HTR-8/SVneo (cell line): ENCODE measurements around the gene FZR1.

Experiments
- DNase-seq: peaks from one replicate; pipeline ENCODE4 v3.0.0; 2011; ENCODE audit warnings: low spot score, mixed read lengths; ENCODE audit not compliant: insufficient read length
- FAIRE-seq: peaks from 2 replicates; lab custom pipeline; 2011; peaks lifted over from hg19 to GRCh38; lab: Jason Lieb, UNC

Gene FZR1

GRCh38 chr19:3471954-3472655 lies 34.0 kb upstream of the FZR1 start:
- DNase-seq: no peak

DNA sequence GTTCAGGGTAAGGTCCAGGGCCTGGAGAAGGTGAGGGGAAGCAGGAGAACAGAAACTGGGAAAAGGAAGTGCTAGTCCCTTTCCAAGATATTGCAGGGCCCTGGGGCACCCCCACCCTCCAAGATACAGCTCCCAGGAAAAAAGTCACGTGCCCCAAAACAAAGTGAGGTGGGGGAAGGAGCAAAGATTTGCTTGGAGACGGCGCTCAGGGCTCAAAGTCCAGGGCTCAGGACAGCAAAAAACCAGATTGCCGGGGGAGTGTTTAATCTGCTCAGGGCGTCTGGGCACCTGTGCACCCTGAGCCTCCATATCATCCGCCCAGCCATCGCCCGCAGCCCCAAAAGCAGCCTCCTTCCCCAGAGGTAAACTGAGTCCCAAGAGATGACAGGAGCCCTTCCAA lies 32.1 kb upstream of the FZR1 start:
- no peak for DNase-seq
- no peak for FAIRE-seq

More at GRCh38 chr19:3471954-3472655, 34.0 kb upstream of the FZR1 start:
- no peak for FAIRE-seq

DNA sequence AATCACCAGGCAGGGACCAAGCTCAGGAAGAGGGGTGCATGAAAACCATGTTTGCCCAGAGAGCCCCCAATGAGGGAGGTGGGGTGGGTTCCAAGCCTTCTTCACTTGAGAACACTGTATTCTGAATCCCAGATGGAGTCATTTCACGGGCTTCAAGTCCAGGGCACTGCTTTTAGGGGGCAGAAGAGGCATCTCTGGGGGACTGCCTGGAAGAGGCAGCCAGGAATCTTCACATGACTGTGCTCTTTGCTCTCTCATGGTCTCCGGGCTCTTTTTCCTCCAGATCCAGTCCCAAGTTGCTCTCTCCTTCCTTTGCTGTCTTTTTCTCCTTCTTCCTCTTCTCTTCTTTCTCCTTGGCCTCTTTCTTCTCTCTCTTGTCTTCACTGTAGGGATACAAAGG lies 31.5 kb upstream of the FZR1 start:
- FAIRE-seq: no peak

GRCh38 chr19:3475449-3475848 lies 30.7 kb upstream of the FZR1 start:
- FAIRE-seq: no peak
- DNase-seq: no peak

More for the DNA sequence above, 31.5 kb upstream of the FZR1 start:
- no peak for DNase-seq

- DNase-seq (no peak), FAIRE-seq (no peak)
These were observed 29.3 kb upstream of the FZR1 start for GRCh38 chr19:3476830-3477229.

DNA sequence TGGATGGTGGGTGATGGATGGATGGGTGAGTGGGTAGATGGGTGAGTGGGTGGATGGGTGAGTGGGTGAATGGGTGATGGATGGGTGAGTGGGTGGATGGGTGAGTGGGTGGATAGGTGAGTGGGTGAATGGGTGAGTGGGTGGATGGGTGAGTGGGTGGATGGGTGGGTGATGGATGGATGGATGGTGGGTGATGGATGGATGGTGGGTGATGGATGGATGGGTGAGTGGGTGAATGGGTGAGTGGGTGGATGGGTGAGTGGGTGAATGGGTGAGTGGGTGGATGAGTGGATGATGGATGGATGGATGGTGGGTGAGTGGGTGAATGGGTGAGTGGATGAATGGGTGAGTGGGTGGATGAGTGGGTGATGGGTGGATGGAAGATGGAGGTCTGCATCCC lies 28.6 kb upstream of the FZR1 start:
- FAIRE-seq: no peak
- DNase-seq: no peak

DNA sequence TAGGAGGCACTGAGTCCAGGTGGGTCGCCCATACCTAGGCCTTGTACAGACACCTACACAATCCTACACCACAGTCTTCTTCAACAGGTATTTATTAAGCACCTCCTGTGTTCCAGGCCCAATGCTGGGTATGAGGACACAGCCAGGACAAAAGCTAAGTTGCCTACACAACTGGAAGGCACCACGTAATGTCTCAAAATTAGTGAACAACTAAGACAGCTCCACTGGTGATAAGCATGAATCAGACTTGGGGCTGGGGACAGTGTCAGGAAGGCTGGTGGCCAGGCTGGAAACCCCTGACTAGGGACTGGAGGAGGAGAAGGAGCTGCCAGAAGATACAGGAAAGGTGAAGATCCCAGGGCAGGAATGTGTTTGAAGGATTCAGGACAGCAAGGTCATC lies 28.2 kb upstream of the FZR1 start:
- no peak for DNase-seq
- no peak for FAIRE-seq

DNA sequence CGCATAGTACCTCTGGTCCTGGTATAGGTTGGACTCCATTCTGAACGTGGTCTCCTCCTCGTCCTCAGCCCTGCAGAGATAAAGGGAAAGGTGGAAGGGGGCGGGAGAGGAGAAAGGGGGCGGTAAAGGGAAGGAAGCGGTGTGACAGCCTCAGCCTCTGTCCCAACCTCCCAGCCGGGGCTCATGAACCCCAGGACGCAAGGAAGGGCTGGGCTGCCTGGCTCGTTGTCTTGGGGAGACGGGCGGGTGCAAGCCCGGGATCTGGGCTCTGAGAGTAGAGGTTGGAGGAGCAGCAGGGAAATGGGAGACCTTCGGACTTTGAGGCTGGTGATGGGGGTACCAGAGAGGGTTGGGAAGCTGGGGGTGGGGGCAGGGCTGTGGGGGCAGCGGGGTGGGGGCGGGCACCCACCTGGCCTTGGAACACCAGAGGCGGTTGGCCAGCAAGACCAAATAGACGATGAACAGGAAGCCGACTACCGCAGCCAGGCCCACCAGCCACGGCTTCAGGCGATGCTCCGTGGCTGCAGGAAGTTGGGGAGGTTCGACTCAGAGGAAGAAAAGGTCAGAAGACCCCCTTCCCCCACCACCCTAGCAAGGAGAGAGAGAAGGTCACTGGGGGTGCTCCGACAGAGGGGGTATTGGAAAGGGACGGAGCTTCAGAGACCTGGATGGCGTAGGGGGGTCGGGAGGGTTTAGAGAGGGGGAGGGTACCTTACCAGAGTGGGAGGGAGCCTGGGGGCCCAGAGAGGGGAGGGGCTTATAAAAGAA lies 27.5 kb upstream of the FZR1 start:
- no peak for DNase-seq
- no peak for FAIRE-seq

DNA sequence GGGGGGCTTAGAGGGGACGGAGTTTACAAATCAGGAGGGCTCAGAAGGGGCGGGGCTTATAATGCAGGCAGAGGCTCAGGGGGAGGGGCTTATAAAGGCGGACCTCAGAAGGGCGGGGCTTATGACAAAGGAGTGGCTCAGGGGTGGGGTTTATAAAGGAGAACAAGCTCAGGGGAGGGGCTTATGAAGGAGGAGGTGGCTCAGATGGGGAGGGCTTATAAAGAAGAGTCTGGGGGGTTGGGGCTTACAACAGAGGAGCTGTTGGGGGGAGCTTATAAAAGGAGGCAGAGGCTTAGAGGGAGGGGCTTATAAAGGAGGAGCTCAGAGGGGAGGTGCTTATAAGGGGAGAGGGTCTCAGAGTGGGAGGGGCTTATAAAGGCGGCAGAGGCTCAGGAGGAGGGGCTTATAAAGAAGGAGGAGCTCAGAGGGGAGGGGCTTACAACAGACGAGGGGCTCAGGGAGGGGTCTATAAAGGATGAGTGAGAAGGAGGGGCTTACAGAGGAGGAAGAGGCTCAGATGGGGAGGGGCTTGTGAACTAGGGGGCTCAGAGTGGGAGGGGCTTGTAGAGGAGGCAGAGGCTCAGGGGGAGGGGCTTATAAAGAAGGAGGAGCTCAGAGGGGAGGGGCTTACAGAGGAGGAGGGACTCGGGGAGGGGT lies 26.8 kb upstream of the FZR1 start:
- no peak for FAIRE-seq

DNA sequence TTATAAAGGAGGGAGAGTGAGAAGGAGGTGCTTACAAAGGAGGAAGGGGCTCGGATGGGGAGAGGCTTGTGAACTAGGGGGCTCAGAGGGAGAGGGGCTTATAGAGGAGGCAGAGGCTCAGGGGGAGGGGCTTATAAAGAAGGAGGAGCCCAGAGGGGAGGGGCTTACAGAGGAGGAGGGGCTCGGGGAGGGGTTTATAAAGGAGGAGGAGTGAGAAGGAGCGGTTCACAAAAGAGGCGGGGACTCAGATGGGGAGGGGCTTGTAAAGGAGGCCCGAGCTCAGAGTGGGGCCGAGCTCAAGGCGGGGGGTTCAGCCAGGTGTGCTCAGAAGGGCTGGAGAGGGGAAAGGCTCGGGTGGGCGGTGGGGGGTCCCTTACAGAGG lies 26.3 kb upstream of the FZR1 start:
- DNase-seq (no peak), FAIRE-seq (no peak)

More for the DNA sequence above, 26.8 kb upstream of the FZR1 start:
- DNase-seq: no peak

DNA sequence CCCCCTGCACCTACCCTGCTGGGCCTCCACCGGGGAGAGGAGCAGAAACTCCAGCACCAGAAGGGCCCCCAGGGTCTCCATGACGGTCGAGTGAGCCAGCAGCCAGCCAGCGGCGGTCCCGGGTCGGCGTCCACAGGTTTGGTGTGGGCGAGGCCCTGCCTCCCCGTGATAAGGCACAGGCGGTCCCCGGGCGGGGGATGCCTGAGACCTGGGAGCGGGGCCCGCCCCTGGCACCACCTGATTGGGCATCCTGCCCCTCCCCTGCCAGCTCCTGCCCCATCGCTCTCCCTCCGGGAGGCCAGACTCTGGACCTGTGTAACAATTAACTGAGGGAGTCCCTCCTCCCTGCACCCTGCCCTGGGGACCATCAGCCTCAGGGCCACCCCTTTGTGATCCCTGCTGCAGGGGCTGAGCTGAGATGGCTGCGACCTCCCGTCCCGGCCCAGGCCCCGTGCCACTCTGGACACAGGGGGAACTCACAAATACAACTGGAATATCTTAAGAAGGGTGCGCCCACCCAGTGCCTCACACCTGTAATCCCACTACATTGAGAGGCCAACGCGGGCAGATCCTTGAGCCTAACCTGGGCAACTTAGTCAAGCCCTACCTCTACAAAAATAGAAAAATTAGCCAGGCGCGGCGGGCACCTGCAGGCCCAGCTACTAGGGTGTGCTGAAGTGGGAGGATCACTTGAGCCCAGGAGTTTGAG lies 25.6 kb upstream of the FZR1 start, which contains the start of gene SMIM24:
Gene SMIM24 (minus strand): TSS at position 143 of the 709 bp plus-strand sequence. CDS start 62 bp downstream, at position 81.
- DNase-seq (no peak), FAIRE-seq (no peak)

- no peak for FAIRE-seq
- DNase-seq: no peak
These were observed 24.6 kb upstream of the FZR1 start for GRCh38 chr19:3481241-3482090.

- FAIRE-seq: no peak
- DNase-seq: no peak
These were observed 23.4 kb upstream of the FZR1 start for GRCh38 chr19:3482507-3483225.

GRCh38 chr19:3483226-3483628 lies 22.9 kb upstream of the FZR1 start, which contains the start of gene SMIM44:
SMIM44 (minus strand) TSS chr19:3483441; CDS start chr19:3483403, 38 bp downstream.
- DNase-seq (no peak), FAIRE-seq (no peak)

- no peak for DNase-seq
- no peak for FAIRE-seq
These were observed 14.6 kb upstream of the FZR1 start for GRCh38 chr19:3491396-3492119.

GRCh38 chr19:3492131-3492839 lies 13.8 kb upstream of the FZR1 start:
- FAIRE-seq: no peak

DNA sequence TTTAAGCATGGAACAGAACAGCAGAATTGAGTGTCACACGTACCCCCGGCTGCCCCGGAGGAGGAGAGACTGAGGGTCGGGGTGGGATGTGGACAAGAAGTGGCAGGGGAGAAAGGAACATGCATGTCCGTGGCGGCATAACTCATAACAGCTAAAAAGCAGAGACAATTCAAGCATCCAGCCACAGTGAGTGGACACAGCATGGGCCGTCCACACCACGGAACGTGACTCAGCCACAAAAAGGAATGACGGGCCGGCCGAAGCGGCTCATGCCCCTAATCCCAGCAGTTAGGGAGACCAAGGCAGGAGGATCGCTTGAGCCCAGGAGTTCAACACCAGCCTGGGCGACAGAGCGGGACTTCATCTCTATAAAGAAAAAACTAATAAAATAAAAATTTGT lies 13.2 kb upstream of the FZR1 start:
- FAIRE-seq: no peak
- DNase-seq: no peak

More at GRCh38 chr19:3492131-3492839, 13.8 kb upstream of the FZR1 start:
- no peak for DNase-seq

DNA sequence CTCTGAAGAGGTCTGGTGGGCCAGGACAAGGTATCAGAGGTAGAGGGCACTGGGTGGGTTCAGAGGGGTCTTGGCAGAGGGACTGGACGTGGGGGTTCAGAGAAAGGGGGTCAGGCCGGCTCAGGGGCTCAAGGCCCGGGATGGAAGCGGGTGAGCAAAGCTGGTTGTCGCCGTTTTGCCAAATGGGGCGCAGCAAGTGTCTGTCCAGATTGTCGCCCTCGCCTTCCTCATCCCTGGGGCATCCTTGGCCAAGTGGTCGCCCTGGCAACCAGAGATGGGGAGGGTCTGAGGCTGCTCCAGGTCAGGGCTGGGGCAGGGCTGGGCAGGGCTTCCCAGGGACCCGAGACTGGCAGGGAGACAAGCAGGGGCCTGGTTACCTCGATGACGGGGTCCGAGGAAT lies 12.5 kb upstream of the FZR1 start:
- DNase-seq (no peak), FAIRE-seq (no peak)
